ENCODE results near the gene INSL6. TPM values are rescaled to one million over a fixed set of nuclear protein-coding genes. Genes with fewer than 3 reads are reported as not detected.
A peak's percentile ranks its signal among the peaks of the same experiment; 100 is the strongest.

Gene INSL6, protein sequence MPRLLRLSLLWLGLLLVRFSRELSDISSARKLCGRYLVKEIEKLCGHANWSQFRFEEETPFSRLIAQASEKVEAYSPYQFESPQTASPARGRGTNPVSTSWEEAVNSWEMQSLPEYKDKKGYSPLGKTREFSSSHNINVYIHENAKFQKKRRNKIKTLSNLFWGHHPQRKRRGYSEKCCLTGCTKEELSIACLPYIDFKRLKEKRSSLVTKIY
- not detected for polyA plus RNA-seq (2013, experiment 1 of 2)
- not detected for polyA plus RNA-seq (2013, experiment 2 of 2)

DNA sequence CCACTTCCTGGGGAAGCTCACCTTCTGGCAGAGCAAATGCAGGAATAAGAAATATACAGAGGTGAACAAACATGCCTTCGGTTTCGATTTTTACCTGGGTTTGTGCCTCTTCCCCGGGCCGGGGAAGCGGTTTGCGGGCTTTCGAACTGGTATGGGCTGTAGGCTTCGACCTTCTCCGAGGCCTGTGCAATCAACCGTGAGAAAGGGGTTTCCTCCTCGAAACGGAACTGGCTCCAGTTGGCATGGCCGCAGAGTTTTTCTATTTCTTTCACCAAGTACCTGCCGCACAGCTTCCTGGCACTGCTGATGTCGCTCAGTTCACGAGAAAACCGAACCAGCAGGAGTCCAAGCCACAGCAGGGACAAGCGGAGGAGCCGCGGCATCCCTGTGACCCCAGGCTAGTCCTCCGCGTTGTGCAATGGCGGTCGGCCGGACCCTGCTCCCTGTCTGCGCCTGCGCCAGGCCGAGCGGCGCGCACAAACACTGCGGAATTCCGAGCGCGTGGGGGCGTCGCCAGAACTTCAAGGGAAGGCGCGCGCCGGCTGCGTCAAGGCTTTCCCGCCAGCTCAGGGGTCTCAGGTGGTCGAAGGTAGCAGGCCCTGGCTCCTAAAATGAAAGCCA is at the start of gene INSL6:
INSL6 (minus strand) TSS at position 420 of the 621 bp plus-strand sequence; CDS start at position 383, 37 bp downstream.
- peak within 1 kb of the TSS; percentile 68 for H2BK5ac ChIP-seq (ENCODE audit: low read length)

DNA sequence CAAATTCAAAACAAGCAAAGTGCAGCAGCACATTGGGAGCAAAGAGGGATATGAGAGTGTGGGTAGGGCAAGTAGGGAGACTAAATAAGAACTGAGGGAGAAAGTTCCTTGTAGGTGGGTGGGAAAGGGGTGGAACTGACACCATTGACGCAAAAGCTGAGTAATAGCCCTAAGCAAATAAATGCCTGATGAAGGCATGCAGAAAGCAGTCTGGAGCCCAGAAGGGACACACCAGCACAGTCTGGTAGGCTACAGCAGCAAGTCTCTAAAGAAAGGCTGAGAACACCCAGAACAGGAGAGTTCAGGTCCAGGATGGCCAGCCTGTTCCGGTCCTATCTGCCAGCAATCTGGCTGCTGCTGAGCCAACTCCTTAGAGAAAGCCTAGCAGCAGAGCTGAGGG is 45.8 kb upstream of the INSL6 start, which contains the start of gene INSL4:
INSL4 (plus strand) TSS at position 208 of the 400 bp plus-strand sequence; CDS start at position 313, 105 bp downstream.
- no peak within 1 kb of the TSS for H2BK15ac ChIP-seq (ENCODE audit: low read length)
- H3K4me3 ChIP-seq (ENCODE audit: low read length in 2 of 2): no peak within 1 kb of the TSS
- no peak within 1 kb of the TSS for H2BK120ac ChIP-seq (ENCODE audit: low read depth, low read length)
- H3K4ac ChIP-seq (ENCODE audit: low read length): no peak within 1 kb of the TSS
- no peak within 1 kb of the TSS for H4K91ac ChIP-seq (ENCODE audit: low read depth, low read length, poor library complexity)
- H3K23ac ChIP-seq (ENCODE audit: low read depth, low read length, poor library complexity): no peak within 1 kb of the TSS
- DNase-seq (ENCODE audit: low spot score): no peak
- H3K4me1 ChIP-seq (ENCODE audit: control insufficient read depth in 2 of 2, insufficient read depth in 1 of 2, low read depth in 1 of 2, low read length in 2 of 2): no peaks in the 10 kb centered on the region
- H3K27ac ChIP-seq (replicated peaks; ENCODE audit: low read length): no peak within 1 kb of the TSS
- no peak within 1 kb of the TSS for H4K8ac ChIP-seq (ENCODE audit: low read depth, low read length)
- H3K27me3 ChIP-seq (ENCODE audit: control insufficient read depth in 3 of 3, insufficient read depth in 3 of 3, low read depth in 1 of 3, low read length in 3 of 3): peaks cover 0 to 4% (median 0%) of the 10 kb centered on the region in 3 experiments
- no CpG with 5 or more reads among the region's 2 CpGs for WGBS, 2 donors (ENCODE audit: extremely low coverage in 2 of 2, insufficient read length in 2 of 2, insufficient replicate concordance in 1 of 2)
- H3K36me3 ChIP-seq (replicated peaks in 1 of 2; ENCODE audit: control insufficient read depth in 2 of 2, insufficient read depth in 2 of 2, low read length in 2 of 2): no peaks in the 10 kb centered on the region
- H3K18ac ChIP-seq (ENCODE audit: low read length): no peak within 1 kb of the TSS
- H3K9me3 ChIP-seq (replicated peaks in 1 of 2; ENCODE audit: control insufficient read depth in 2 of 2, insufficient read depth in 1 of 2, low read depth in 1 of 2, low read length in 2 of 2): no peaks in the 10 kb centered on the region
- H2AK5ac ChIP-seq (ENCODE audit: low read depth, low read length): no peak within 1 kb of the TSS
- H2BK12ac ChIP-seq (ENCODE audit: low read length): no peak within 1 kb of the TSS
- no peaks in the 10 kb centered on the region for H3K79me1 ChIP-seq (ENCODE audit: low read depth, low read length)
- no peak within 1 kb of the TSS for H2BK5ac ChIP-seq (ENCODE audit: low read length)
- H2AFZ ChIP-seq (ENCODE audit: low read length): no peak within 1 kb of the TSS
- H3K4me2 ChIP-seq (ENCODE audit: insufficient read depth, low read length, poor library complexity, severe bottlenecking): no peak within 1 kb of the TSS
- no peak within 1 kb of the TSS for H3K9ac ChIP-seq (ENCODE audit: low read depth, low read length, poor library complexity)
- H3K14ac ChIP-seq (ENCODE audit: low read length): no peak within 1 kb of the TSS

More for the DNA sequence above, at the start of gene INSL6:
- no peak within 1 kb of the TSS for H2BK120ac ChIP-seq (ENCODE audit: low read depth, low read length)
- no peak within 1 kb of the TSS for H3K4me2 ChIP-seq (ENCODE audit: insufficient read depth, low read length, poor library complexity, severe bottlenecking)
- no peaks in the 10 kb centered on the region for H3K36me3 ChIP-seq (replicated peaks in 1 of 2; ENCODE audit: control insufficient read depth in 2 of 2, insufficient read depth in 2 of 2, low read length in 2 of 2)
- H3K9ac ChIP-seq (ENCODE audit: low read depth, low read length, poor library complexity): peak within 1 kb of the TSS; percentile 63
- no CpG with 5 or more reads among the region's 44 CpGs for WGBS, 2 donors (ENCODE audit: extremely low coverage in 2 of 2, insufficient read length in 2 of 2, insufficient replicate concordance in 1 of 2)
- no peak within 1 kb of the TSS for H3K4ac ChIP-seq (ENCODE audit: low read length)
- peak within 1 kb of the TSS; percentile 8 for H2AK5ac ChIP-seq (ENCODE audit: low read depth, low read length)
- H3K27me3 ChIP-seq (ENCODE audit: control insufficient read depth in 3 of 3, insufficient read depth in 3 of 3, low read depth in 1 of 3, low read length in 3 of 3): no peaks in the 10 kb centered on the region
- H3K14ac ChIP-seq (ENCODE audit: low read length): peak within 1 kb of the TSS; percentile 31
- no peaks in the 10 kb centered on the region for H3K79me1 ChIP-seq (ENCODE audit: low read depth, low read length)
- no peak within 1 kb of the TSS for H3K27ac ChIP-seq (replicated peaks; ENCODE audit: low read length)
- H3K4me3 ChIP-seq (ENCODE audit: low read length in 2 of 2): no peak within 1 kb of the TSS
- peak within 1 kb of the TSS; percentile 5 for H2AFZ ChIP-seq (ENCODE audit: low read length)
- no peak within 1 kb of the TSS for H2BK15ac ChIP-seq (ENCODE audit: low read length)
- H3K23ac ChIP-seq (ENCODE audit: low read depth, low read length, poor library complexity): no peak within 1 kb of the TSS
- H3K4me1 ChIP-seq (ENCODE audit: control insufficient read depth in 2 of 2, insufficient read depth in 1 of 2, low read depth in 1 of 2, low read length in 2 of 2): no peaks in the 10 kb centered on the region
- peak within 1 kb of the TSS; percentile 35 for H3K18ac ChIP-seq (ENCODE audit: low read length)
- no peak within 1 kb of the TSS for H2BK12ac ChIP-seq (ENCODE audit: low read length)
- H3K9me3 ChIP-seq (replicated peaks in 1 of 2; ENCODE audit: control insufficient read depth in 2 of 2, insufficient read depth in 1 of 2, low read depth in 1 of 2, low read length in 2 of 2): no peaks in the 10 kb centered on the region
- H4K91ac ChIP-seq (ENCODE audit: low read depth, low read length, poor library complexity): no peak within 1 kb of the TSS
- DNase-seq (ENCODE audit: low spot score): no peak
- no peak within 1 kb of the TSS for H4K8ac ChIP-seq (ENCODE audit: low read depth, low read length)

DNA sequence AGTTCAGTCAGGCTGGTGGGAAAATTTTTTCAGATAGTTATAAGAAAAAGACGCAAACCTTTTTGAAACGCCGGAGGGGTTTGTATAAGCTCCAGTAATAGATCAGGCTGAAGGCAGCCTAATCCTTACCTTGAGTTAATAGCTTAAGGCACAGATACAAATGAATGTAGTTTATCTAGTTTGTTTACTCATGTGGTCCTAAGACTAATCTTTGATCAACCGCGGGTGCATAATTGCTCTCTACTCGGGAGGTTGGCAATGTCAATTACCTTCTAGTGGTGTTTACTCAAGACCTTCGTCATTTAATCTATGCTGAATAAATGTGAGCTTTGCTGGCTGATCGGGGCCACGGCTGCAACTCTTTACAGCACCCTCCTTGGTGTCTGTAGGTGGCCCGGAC is 45.1 kb upstream of the INSL6 start:
- no peak overlapping the region for H2AFZ ChIP-seq (ENCODE audit: low read length)
- no peak overlapping the region for H4K91ac ChIP-seq (ENCODE audit: low read depth, low read length, poor library complexity)
- no peaks in the 10 kb centered on the region for H3K4me1 ChIP-seq (ENCODE audit: control insufficient read depth in 2 of 2, insufficient read depth in 1 of 2, low read depth in 1 of 2, low read length in 2 of 2)
- no peak overlapping the region for H2AK5ac ChIP-seq (ENCODE audit: low read depth, low read length)
- H3K14ac ChIP-seq (ENCODE audit: low read length): no peak overlapping the region
- H3K79me1 ChIP-seq (ENCODE audit: low read depth, low read length): no peaks in the 10 kb centered on the region
- H3K4me2 ChIP-seq (ENCODE audit: insufficient read depth, low read length, poor library complexity, severe bottlenecking): no peak overlapping the region
- H4K8ac ChIP-seq (ENCODE audit: low read depth, low read length): no peak overlapping the region
- no peak overlapping the region for H2BK5ac ChIP-seq (ENCODE audit: low read length)
- no peak overlapping the region for H3K23ac ChIP-seq (ENCODE audit: low read depth, low read length, poor library complexity)
- no peaks in the 10 kb centered on the region for H3K9me3 ChIP-seq (replicated peaks in 1 of 2; ENCODE audit: control insufficient read depth in 2 of 2, insufficient read depth in 1 of 2, low read depth in 1 of 2, low read length in 2 of 2)
- no peak overlapping the region for H3K9ac ChIP-seq (ENCODE audit: low read depth, low read length, poor library complexity)
- no peak overlapping the region for H2BK15ac ChIP-seq (ENCODE audit: low read length)
- no peaks in the 10 kb centered on the region for H3K36me3 ChIP-seq (replicated peaks in 1 of 2; ENCODE audit: control insufficient read depth in 2 of 2, insufficient read depth in 2 of 2, low read length in 2 of 2)
- H3K27ac ChIP-seq (replicated peaks; ENCODE audit: low read length): no peak overlapping the region
- no peak overlapping the region for H3K4ac ChIP-seq (ENCODE audit: low read length)
- WGBS, 2 donors (ENCODE audit: extremely low coverage in 2 of 2, insufficient read length in 2 of 2, insufficient replicate concordance in 1 of 2): no CpG with 5 or more reads among the region's 10 CpGs
- no peak overlapping the region for H2BK12ac ChIP-seq (ENCODE audit: low read length)
- DNase-seq (ENCODE audit: low spot score): no peak
- no peak overlapping the region for H2BK120ac ChIP-seq (ENCODE audit: low read depth, low read length)
- H3K27me3 ChIP-seq (ENCODE audit: control insufficient read depth in 3 of 3, insufficient read depth in 3 of 3, low read depth in 1 of 3, low read length in 3 of 3): peaks cover 0 to 4% (median 0%) of the 10 kb centered on the region in 3 experiments
- no peak overlapping the region for H3K4me3 ChIP-seq (ENCODE audit: low read length in 2 of 2)
- H3K18ac ChIP-seq (ENCODE audit: low read length): no peak overlapping the region

DNA sequence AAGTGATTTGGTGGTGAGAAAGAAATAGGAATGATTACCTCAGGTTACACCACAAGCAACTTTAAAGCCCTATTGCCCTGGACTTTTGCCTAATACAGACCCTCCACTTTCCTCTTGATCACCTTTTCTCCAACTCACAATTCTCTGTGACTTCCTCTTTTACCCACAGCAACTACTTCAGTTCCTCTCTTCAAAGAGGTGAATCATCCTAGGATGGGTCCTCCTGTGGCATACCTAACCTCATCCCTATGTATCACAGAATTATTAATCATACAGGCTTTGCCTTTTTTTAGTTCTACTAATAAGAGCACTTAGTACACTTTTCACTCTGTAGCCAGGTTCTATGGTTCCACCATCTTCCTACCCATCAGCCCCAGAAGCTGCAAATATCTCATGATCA is 19.6 kb upstream of the INSL6 start:
- Histone ChIP-seq H2BK5ac (ENCODE audit: low read length) (no peak overlapping the region), H3K79me1 (ENCODE audit: low read depth, low read length) (no peaks in the 10 kb centered on the region), H3K18ac (ENCODE audit: low read length) (no peak overlapping the region), H3K9me3 (replicated peaks in 1 of 2; ENCODE audit: control insufficient read depth in 2 of 2, insufficient read depth in 1 of 2, low read depth in 1 of 2, low read length in 2 of 2) (no peaks in the 10 kb centered on the region), H3K9ac (ENCODE audit: low read depth, low read length, poor library complexity) (no peak overlapping the region), H2AK5ac (ENCODE audit: low read depth, low read length) (no peak overlapping the region), H3K4ac (ENCODE audit: low read length) (no peak overlapping the region), H3K14ac (ENCODE audit: low read length) (no peak overlapping the region), H3K36me3 (replicated peaks in 1 of 2; ENCODE audit: control insufficient read depth in 2 of 2, insufficient read depth in 2 of 2, low read length in 2 of 2) (no peaks in the 10 kb centered on the region), H3K23ac (ENCODE audit: low read depth, low read length, poor library complexity) (no peak overlapping the region), H2AFZ (ENCODE audit: low read length) (no peak overlapping the region), H3K27me3 (ENCODE audit: control insufficient read depth in 3 of 3, insufficient read depth in 3 of 3, low read depth in 1 of 3, low read length in 3 of 3) (no peaks in the 10 kb centered on the region), H4K91ac (ENCODE audit: low read depth, low read length, poor library complexity) (no peak overlapping the region), H3K4me2 (ENCODE audit: insufficient read depth, low read length, poor library complexity, severe bottlenecking) (no peak overlapping the region), H2BK15ac (ENCODE audit: low read length) (no peak overlapping the region), H2BK12ac (ENCODE audit: low read length) (no peak overlapping the region), H4K8ac (ENCODE audit: low read depth, low read length) (no peak overlapping the region), H3K27ac (replicated peaks; ENCODE audit: low read length) (no peak overlapping the region), H2BK120ac (ENCODE audit: low read depth, low read length) (no peak overlapping the region), H3K4me1 (ENCODE audit: control insufficient read depth in 2 of 2, insufficient read depth in 1 of 2, low read depth in 1 of 2, low read length in 2 of 2) (no peaks in the 10 kb centered on the region), H3K4me3 (ENCODE audit: low read length in 2 of 2) (no peak overlapping the region)
- DNase-seq (ENCODE audit: low spot score): no peak
